PFSK-1 (cell line): ENCODE results near the gene ZBTB5.

Source experiments
- FOXP2 ChIP-seq: optimal IDR thresholded peaks from 2 replicates; pipeline ENCODE3; 2011; ENCODE audit warnings: borderline replicate concordance, control low read depth, inconsistent platforms; ENCODE audit not compliant: insufficient read depth; ENCODE audit errors: extremely low read length, extremely low read depth
- POLR2AphosphoS5 ChIP-seq: IDR thresholded peaks from 2 replicates; pipeline ENCODE4 v1.6.1; 2012; ENCODE audit warnings: low read depth, mild to moderate bottlenecking, control low read depth, low read length, moderate library complexity
- TAF1 ChIP-seq: IDR thresholded peaks from 2 replicates; pipeline ENCODE4 v1.6.1; 2012; ENCODE audit warnings: low read length, control low read depth, borderline replicate concordance; ENCODE audit not compliant: insufficient read depth

GRCh38 chr9:37456817-37457216 lies 8.4 kb downstream of the ZBTB5 start:
- TF ChIP-seq FOXP2 (no peak), POLR2AphosphoS5 (no peak), TAF1 (no peak)
